Kidney (tissue), 14 donors: ENCODE results near the gene TTLL4. TPM values are rescaled to one million over a fixed set of nuclear protein-coding genes. Genes with fewer than 3 reads are reported as not detected.

Experiments
- DNase-seq, 5 donors: peaks; one replicate each; pipeline ENCODE4 v3.0.0-alpha.2; 2013 to 2020
- FAIRE-seq: peaks from 2 replicates; lab custom pipeline; 2012; peaks lifted over from hg19 to GRCh38; lab: Jason Lieb, UNC
- H3K27ac ChIP-seq, 2 donors: one replicate each; pipeline ENCODE4 v1.7.0; 2013; ENCODE audit warnings: low read depth in 2 of 2, low read length in 2 of 2, inconsistent platforms in 1 of 2
- H3K27me3 ChIP-seq: one replicate; pipeline ENCODE4 v1.7.1; 2013; ENCODE audit warnings: low read length, inconsistent platforms; ENCODE audit not compliant: control insufficient read depth, insufficient read depth
- H3K36me3 ChIP-seq, 3 donors: one replicate each; pipeline versions ENCODE4 v1.7.0 to v1.7.1; 2013; ENCODE audit warnings: low read length in 3 of 3, control low read depth in 1 of 3, inconsistent platforms in 1 of 3; ENCODE audit not compliant: insufficient read depth in 3 of 3, control insufficient read depth in 2 of 3
- H3K4me1 ChIP-seq, 3 donors: one replicate each; pipeline versions ENCODE4 v1.7.0 to v1.7.1; 2013; ENCODE audit warnings: low read length in 3 of 3, inconsistent platforms in 1 of 3, low read depth in 1 of 3; ENCODE audit not compliant: control insufficient read depth in 2 of 3, insufficient read depth in 2 of 3
- H3K4me3 ChIP-seq, 3 donors: one replicate each; pipeline versions ENCODE4 v1.7.0 to v1.8.1; 2013; ENCODE audit warnings: low read length in 3 of 3, control low read depth in 1 of 3, inconsistent platforms in 1 of 3
- H3K9ac ChIP-seq, 3 donors: one replicate each; pipeline versions ENCODE4 v1.7.0 to v1.7.1; 2013; ENCODE audit warnings: low read length in 3 of 3, control low read depth in 1 of 3, inconsistent platforms in 1 of 3
- H3K9me3 ChIP-seq, 3 donors: one replicate each; pipeline versions ENCODE4 v1.7.0 to v1.7.1; 2013; ENCODE audit warnings: low read length in 3 of 3, control low read depth in 1 of 3, inconsistent platforms in 1 of 3; ENCODE audit not compliant: control insufficient read depth in 2 of 3, insufficient read depth in 1 of 3
- intact Hi-C: fragments of 100-400 bp; cut with DNase I; formaldehyde crosslinking; loops from one replicate; pipeline ENCODE4 v1.11.1; 2022
- polyA plus RNA-seq: library from polyadenylated mRNA; stranded (reverse); fragments of 350-450 nt; fragmentation: Illumina TruSeq; extraction: RNeasy Lipid Tissue Mini Kit (QIAGEN cat#74804); gene quantifications from one replicate; pipeline ENCODE4 v1.2.3, GENCODE V29; 2014; ENCODE audit warnings: low read depth, low replicate concordance; ENCODE audit not compliant: insufficient read depth
- total RNA-seq: library from RNA; stranded (reverse); fragmentation: NEBNext Ultra II Directional; extraction: Animal tissue kit (Norgen Biotek cat#: 25700); gene quantifications from one replicate; pipeline ENCODE4 v1.2.1, GENCODE V29; 2021
- TF ChIP-seq, protein P1 (sequence below): IDR thresholded peaks from 3 replicates; pipeline ENCODE4 v1.5.1; 2012; ENCODE audit warnings: mild to moderate bottlenecking, moderate library complexity, borderline replicate concordance; ENCODE audit not compliant: insufficient read depth; ENCODE audit errors: extremely low read depth
- donor health status: control.
- donor health status: control.
- donor health status: control.
- donor health status: control.
- donor health status: control.
- donor health status: DM: yes; HTN: yes; CAD: no.
- donor health status: Normal renal cell carcinoma (clear cell type).

The TTLL4 gene
- total and polyA plus RNA-seq, 2 donors from 2014 or later, result 7.6 to 30.7 TPM

DNA sequence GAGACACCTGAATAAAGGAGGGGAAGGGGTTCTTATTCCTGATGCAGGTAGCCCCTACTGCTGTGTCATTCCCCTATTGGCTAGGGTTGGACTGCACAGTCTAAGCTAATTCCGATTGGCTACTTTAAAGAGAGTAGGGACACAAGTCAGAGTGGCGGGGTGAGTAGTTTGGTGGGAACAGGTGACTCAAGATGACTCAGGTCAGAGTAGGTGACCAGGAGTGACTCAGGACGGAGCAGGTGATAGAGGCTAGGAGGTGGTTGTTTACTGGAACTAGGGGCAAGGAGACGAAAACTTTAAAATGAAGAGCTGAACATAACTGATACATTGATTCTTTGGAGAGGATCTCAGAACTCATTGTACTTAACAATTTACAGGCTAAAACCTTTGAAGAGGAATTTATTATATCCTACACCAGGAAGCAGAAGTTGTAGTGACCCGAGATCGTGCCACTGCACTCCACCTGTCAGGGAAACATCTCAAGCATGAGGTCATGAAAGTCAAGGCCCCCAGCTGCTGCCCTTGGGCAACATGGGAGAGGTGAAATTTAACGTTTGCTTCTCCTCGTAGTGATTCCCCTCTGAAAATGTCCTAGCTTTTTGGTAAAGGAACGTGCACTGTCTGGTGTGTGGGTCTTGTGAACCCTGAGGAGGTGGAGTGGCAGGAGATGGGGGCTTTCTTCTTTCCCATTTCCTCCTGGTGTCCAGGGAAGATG is 66.8 kb downstream of the TTLL4 start:
- H3K9me3 ChIP-seq, result no peaks in the 10 kb centered on the region
- no peak overlapping the region for H3K4me3 ChIP-seq
- TF ChIP-seq, protein P1, sequence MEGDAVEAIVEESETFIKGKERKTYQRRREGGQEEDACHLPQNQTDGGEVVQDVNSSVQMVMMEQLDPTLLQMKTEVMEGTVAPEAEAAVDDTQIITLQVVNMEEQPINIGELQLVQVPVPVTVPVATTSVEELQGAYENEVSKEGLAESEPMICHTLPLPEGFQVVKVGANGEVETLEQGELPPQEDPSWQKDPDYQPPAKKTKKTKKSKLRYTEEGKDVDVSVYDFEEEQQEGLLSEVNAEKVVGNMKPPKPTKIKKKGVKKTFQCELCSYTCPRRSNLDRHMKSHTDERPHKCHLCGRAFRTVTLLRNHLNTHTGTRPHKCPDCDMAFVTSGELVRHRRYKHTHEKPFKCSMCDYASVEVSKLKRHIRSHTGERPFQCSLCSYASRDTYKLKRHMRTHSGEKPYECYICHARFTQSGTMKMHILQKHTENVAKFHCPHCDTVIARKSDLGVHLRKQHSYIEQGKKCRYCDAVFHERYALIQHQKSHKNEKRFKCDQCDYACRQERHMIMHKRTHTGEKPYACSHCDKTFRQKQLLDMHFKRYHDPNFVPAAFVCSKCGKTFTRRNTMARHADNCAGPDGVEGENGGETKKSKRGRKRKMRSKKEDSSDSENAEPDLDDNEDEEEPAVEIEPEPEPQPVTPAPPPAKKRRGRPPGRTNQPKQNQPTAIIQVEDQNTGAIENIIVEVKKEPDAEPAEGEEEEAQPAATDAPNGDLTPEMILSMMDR, result no peak
- peaks cover 0 to 2% (median 0%) of the 10 kb centered on the region in 3 donors for H3K4me1 ChIP-seq
- FAIRE-seq (no peak), DNase-seq (no peak)
- H3K27ac ChIP-seq, result no peak overlapping the region
- no peaks in the 10 kb centered on the region for H3K36me3 ChIP-seq
- no peaks in the 10 kb centered on the region for H3K27me3 ChIP-seq
- intact Hi-C loops, result no loop called here
- no peak overlapping the region for H3K9ac ChIP-seq

DNA sequence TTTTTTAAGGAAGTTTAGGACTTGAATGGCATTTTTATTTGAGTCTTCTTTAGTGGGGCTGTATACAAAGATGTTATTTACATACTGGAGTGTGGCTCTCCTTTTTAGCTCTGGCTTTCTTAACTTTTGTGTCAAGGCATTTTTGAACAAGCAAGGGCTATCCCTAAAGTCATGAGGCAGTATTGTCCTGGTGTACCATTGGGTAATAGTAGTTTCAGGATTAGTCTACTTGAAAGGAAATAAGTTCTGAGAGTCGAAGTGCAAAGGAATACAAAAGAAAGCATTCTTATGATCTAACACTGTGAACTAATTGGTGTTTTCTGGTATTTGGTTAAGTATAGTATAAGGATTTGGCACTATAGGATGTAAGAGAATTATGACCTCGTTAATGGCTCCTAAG is 69.4 kb downstream of the TTLL4 start:
- no peaks in the 10 kb centered on the region for H3K27me3 ChIP-seq
- no peak for FAIRE-seq
- H3K9ac ChIP-seq, result no peak overlapping the region
- TF ChIP-seq, protein P1, result no peak
- H3K4me3 ChIP-seq, result no peak overlapping the region
- H3K36me3 ChIP-seq, result no peaks in the 10 kb centered on the region
- H3K9me3 ChIP-seq, result no peaks in the 10 kb centered on the region
- intact Hi-C loops, result no loop called here
- no peak overlapping the region for H3K27ac ChIP-seq
- H3K4me1 ChIP-seq, result peaks cover 0 to 8% (median 8%) of the 10 kb centered on the region in 3 donors
- no peak for DNase-seq

DNA sequence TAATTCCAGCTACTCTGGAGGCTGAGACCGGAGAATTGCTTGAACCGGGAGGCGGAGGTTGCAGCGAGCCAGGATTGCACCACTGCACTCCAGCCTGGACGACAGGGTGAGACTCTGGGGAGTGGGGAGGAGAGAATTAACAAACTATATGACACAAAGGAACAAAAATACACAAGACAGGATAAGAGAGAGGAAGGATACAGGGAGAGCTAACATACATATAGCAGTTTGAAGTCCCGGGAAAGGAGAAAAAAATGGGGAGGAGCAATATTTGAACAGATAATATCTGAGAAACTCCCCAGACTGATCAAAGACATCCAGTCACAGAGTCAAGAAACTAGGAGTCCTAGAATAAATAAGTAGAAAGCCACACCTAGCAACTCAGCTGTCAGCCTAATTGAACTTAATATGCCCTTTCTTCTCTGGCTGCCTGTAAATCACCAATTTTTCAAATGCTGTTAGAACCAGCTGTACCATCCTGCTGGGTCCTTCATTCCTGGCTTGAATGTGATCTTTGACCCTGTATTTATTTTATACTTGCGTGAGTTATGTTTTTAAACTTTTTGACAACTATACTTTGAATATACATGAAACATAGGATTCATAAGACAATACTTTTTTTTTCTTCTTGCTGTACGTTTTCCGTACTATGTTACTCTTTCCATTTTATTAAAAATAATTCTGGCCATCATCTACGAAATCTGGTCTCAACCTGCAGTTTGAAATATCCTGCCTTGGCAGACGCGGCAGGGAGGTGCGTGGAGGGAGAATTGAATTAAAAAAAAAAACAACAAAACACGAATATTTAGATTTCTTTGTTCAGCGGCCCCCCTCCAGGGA is 70.4 kb downstream of the TTLL4 start:
- DNase-seq (peak in 2 of 5 donors; percentile 16 to 32), FAIRE-seq (no peak)
- Histone ChIP-seq H3K4me3 (peak overlapping the region; percentile 13 to 90 (median 85)), H3K36me3 (no peaks in the 10 kb centered on the region), H3K4me1 (peaks cover 0 to 14% (median 8%) of the 10 kb centered on the region in 3 donors), H3K9ac (peak overlapping the region in 2 of 3 donors; percentile 66 to 81), H3K9me3 (no peaks in the 10 kb centered on the region), H3K27me3 (no peaks in the 10 kb centered on the region), H3K27ac (no peak overlapping the region)
- TF ChIP-seq, protein P1, result no peak
- intact Hi-C loops, result no loop called here
